ENCODE data around the gene ARVCF. TPM values are rescaled to one million over a fixed set of nuclear protein-coding genes. Genes with fewer than 3 reads are reported as not detected.

ARVCF gene
- total RNA-seq, 2 experiments from 2014 or later = 0.86 to 1.4 TPM

- no peak for DNase-seq
- POLR2A ChIA-PET = interaction anchor here (0.8 kb wide), 1 partner anchor 131 kb away, joined by 4 read pairs; no protein-coding TSS in a partner anchor
- no peaks in the 10 kb centered on the region for H3K9me3 Mint-ChIP-seq (ENCODE audit: insufficient read depth)
- H3K27me3 Mint-ChIP-seq (ENCODE audit: low read depth) = no peaks in the 10 kb centered on the region
- ATAC-seq = no peak
- no peak overlapping the region for H3K4me3 Mint-ChIP-seq
- peaks cover 5% of the 10 kb centered on the region for H3K36me3 Mint-ChIP-seq (ENCODE audit: low read depth)
- no peak overlapping the region for H3K27ac Mint-ChIP-seq
- CTCF ChIA-PET = no interaction called here
- H3K4me1 Mint-ChIP-seq (ENCODE audit: low read depth) = peaks cover 14% of the 10 kb centered on the region
Observed at GRCh38 chr22:19961201-19961580, 55.4 kb downstream of the ARVCF start.

DNA sequence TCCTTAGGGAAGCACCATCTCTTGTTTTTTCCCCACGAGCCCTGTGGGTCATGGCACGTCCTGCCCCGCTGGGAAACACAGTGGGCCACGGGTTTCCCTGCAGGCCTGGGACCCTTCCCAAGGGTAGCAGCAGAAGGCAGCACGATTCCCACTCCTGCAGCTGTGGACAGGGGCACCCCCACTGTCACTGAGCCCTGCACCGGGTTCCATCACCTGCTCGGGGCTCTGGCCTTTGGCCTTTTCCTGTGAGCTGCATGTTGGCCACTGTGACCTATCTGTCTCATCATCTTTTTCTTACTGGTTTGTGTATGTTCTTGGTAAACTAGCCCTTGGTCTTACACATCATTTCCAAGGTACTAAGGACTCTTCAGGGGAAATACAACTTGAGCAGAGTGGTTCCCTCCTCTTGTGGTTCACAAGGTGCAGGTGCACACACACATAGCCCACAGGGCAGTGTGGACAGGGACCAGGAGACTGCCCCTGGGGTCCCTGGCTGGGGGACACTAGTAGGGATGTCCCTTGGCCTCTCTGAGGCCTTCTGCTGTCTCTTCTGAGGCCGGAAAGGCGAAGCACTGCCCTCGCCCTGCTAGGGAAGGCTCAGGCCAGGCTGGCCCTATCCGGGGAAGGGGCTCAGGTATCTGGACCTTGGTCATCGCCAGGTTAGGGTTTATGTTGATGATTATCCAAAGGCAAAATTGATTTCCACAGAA is 56.0 kb downstream of the ARVCF start:
- H3K4me3 Mint-ChIP-seq = no peak overlapping the region
- DNase-seq (no peak), ATAC-seq (no peak)
- no peak overlapping the region for H3K27ac Mint-ChIP-seq
- peaks cover 7% of the 10 kb centered on the region for H3K36me3 Mint-ChIP-seq (ENCODE audit: low read depth)
- no peaks in the 10 kb centered on the region for H3K9me3 Mint-ChIP-seq (ENCODE audit: insufficient read depth)
- ChIA-PET CTCF (no interaction called here), POLR2A (interaction anchor here (0.8 kb wide), 1 partner anchor 132 kb away, joined by 4 read pairs; no protein-coding TSS in a partner anchor)
- H3K4me1 Mint-ChIP-seq (ENCODE audit: low read depth) = peaks cover 17% of the 10 kb centered on the region
- no peaks in the 10 kb centered on the region for H3K27me3 Mint-ChIP-seq (ENCODE audit: low read depth)

DNA sequence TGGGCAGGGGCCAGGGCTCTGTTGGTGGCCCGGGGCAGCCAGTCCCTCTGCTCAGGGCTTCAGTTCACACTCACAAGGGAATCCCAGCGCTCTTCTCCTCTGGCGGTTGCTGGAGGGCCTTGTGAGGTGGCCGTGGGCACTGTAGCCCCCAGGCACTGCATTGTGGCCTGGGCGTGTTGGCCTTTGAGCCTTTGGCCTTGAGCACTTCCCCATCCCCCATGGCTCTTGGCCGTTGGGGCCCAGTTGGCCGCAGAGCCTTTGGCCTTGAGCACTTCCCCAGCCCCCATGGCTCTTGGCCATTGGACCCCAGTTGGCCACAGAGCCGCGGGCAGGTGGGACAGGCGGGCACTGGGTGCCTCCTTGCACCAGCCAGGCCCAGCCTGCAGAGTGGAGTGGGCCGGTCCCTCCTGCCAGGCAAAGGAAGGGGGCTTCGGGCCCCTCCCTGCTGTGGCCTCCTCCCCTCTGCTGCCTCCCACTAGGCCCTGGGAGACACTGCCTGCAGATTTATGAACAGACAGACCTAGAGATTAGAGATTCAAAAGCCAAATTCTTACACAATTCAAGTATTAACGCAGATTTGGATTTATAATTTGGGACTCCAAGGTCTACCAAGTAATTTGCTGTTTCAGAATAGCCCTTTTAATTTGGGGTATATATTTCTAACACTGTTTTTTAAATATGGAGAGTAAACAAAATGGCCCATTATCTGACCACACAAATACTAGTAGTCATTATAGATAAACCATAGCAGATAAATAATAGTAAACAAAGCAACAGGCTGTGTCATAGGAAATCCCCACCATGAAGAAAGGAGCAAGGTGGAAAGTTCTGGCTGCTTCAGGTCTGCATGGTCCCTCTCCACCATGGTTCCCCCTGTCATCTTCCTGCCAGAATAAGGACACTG is 56.8 kb downstream of the ARVCF start:
- ChIA-PET CTCF (interaction anchor here (1.3 kb wide), 1 partner anchor 230 kb away, joined by 3 read pairs; no protein-coding TSS in a partner anchor), POLR2A (interaction anchor here (0.8 kb wide), 1 partner anchor 133 kb away, joined by 4 read pairs; no protein-coding TSS in a partner anchor)
- peaks cover 9% of the 10 kb centered on the region for H3K36me3 Mint-ChIP-seq (ENCODE audit: low read depth)
- peaks cover 25% of the 10 kb centered on the region for H3K4me1 Mint-ChIP-seq (ENCODE audit: low read depth)
- no peak for DNase-seq
- H3K4me3 Mint-ChIP-seq = no peak overlapping the region
- H3K9me3 Mint-ChIP-seq (ENCODE audit: insufficient read depth) = no peaks in the 10 kb centered on the region
- ATAC-seq = no peak
- no peak overlapping the region for H3K27ac Mint-ChIP-seq
- H3K27me3 Mint-ChIP-seq (ENCODE audit: low read depth) = no peaks in the 10 kb centered on the region

DNA sequence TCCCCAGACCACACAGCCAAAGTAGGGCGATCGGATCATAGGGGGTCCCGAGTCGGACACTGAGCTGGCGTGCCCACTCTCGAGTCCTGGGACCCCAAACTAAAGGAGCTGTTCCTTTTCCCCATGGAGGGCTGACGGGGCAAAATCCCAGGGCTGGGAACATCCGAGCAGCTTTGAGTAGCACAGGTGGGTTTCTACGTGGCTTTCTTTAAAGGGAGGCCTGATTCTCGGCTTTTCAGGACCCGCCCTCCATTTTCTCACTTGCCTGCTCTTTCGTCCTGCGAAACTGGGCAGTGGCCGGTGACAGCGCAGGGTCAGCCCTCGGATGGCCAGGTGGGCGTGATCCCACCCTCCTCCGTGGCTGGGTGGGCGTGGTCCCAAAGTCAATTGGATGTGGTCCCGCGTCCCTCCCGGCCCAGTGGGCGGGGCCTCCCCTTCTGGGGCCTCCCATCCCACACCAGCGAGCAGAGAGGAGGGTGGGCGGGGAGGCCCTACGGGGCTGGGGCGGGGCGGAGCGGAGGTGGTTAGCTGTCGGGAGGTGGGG is 57.5 kb downstream of the ARVCF start:
- CTCF ChIA-PET = interaction anchor here (1.3 kb wide), 1 partner anchor 229 kb away, joined by 3 read pairs; no protein-coding TSS in a partner anchor
- no peak for ATAC-seq
- no peaks in the 10 kb centered on the region for H3K27me3 Mint-ChIP-seq (ENCODE audit: low read depth)

GRCh38 chr22:19958083-19959042 is 58.3 kb downstream of the ARVCF start:
- ChIA-PET POLR2A (no interaction called here), CTCF (interaction anchor here (1.3 to 1.8 kb wide), 2 partner anchors 10 to 228 kb away, joined by 3 to 6 read pairs; no protein-coding TSS in a partner anchor)
- Mint-ChIP-seq H3K4me1 (ENCODE audit: low read depth) (peaks cover 39% of the 10 kb centered on the region), H3K27ac (no peak overlapping the region), H3K9me3 (ENCODE audit: insufficient read depth) (no peaks in the 10 kb centered on the region), H3K4me3 (no peak overlapping the region), H3K36me3 (ENCODE audit: low read depth) (peaks cover 6% of the 10 kb centered on the region), H3K27me3 (ENCODE audit: low read depth) (no peaks in the 10 kb centered on the region)
- DNase-seq (no peak), ATAC-seq (no peak)

More for the DNA sequence above, 57.5 kb downstream of the ARVCF start:
- POLR2A ChIA-PET = no interaction called here
- Mint-ChIP-seq H3K27ac (no peak overlapping the region), H3K4me3 (no peak overlapping the region), H3K9me3 (ENCODE audit: insufficient read depth) (no peaks in the 10 kb centered on the region), H3K36me3 (ENCODE audit: low read depth) (peaks cover 8% of the 10 kb centered on the region), H3K4me1 (ENCODE audit: low read depth) (peaks cover 32% of the 10 kb centered on the region)
- no peak for DNase-seq

DNA sequence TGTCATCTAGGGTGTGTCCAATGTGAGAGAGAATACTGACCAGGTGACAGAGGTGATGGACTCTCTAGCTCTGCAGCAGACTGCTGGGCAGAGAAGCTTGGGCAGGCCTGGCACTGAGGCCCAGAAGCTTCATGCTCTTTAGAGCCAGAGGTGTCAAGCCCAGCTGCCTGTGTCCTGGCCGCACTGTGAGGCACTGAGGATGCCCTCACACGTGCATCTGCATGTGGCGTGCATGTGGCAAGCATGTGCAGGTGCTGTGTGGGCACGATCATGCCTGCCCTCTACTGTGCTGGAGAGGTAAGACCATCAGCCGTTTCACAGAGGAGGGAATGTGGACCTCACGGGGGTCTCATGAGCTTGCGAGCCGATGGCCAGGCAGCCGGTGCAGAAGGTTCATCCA is 59.2 kb downstream of the ARVCF start:
- no peaks in the 10 kb centered on the region for H3K27me3 Mint-ChIP-seq (ENCODE audit: low read depth)
- POLR2A ChIA-PET = no interaction called here
- CTCF ChIA-PET = interaction anchor here (1.8 kb wide), 1 partner anchor 9 kb away, joined by 6 read pairs; no protein-coding TSS in a partner anchor
- H3K4me1 Mint-ChIP-seq (ENCODE audit: low read depth) = peaks cover 40% of the 10 kb centered on the region
- H3K9me3 Mint-ChIP-seq (ENCODE audit: insufficient read depth) = no peaks in the 10 kb centered on the region
- ATAC-seq = no peak
- no peak overlapping the region for H3K27ac Mint-ChIP-seq
- no peak overlapping the region for H3K4me3 Mint-ChIP-seq
- H3K36me3 Mint-ChIP-seq (ENCODE audit: low read depth) = peaks cover 6% of the 10 kb centered on the region
- DNase-seq = no peak

- ATAC-seq (peak; percentile 74), DNase-seq (peak; percentile 63)
- no peaks in the 10 kb centered on the region for H3K9me3 Mint-ChIP-seq (ENCODE audit: insufficient read depth)
- ChIA-PET POLR2A (interaction anchor here (1.8 kb wide), 1 partner anchor 14 kb away, joined by 10 read pairs; the partner anchor contains the start of genes COMT and TXNRD2), CTCF (interaction anchor here (1.0 to 2.5 kb wide), 6 partner anchors 13 to 232 kb away, joined by 3 to 25 read pairs (median 4); partner anchors contain the start of genes COMT, GP1BB and TXNRD2)
- no peaks in the 10 kb centered on the region for H3K27me3 Mint-ChIP-seq (ENCODE audit: low read depth)
- H3K36me3 Mint-ChIP-seq (ENCODE audit: low read depth) = peaks cover 14% of the 10 kb centered on the region
- peak overlapping the region; percentile 63 for H3K4me3 Mint-ChIP-seq
- H3K27ac Mint-ChIP-seq = peak overlapping the region; percentile 98
- H3K4me1 Mint-ChIP-seq (ENCODE audit: low read depth) = peaks cover 35% of the 10 kb centered on the region
Observed at GRCh38 chr22:19955241-19956128, 61.1 kb downstream of the ARVCF start.

DNA sequence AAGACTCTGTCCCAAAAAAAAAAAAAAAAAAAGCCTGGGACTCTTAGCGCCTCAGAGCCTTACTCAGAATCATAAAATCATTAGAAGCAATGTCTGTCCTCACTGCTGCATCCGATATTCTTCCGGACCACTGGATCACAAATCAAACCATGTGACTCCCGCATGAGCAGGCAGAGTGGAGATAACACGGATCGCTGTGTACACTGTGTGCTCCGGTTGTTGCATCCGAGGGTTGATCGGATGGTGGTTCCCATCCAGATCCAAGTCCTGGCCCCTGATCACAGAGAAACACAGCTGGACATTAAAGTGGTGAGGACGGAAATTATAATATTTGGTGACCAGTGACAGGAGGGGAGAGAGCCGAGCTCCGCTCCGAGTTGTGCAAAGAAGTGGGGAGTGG is 65.3 kb downstream of the ARVCF start:
- ChIA-PET CTCF (no interaction called here), POLR2A (no interaction called here)
- H3K4me1 Mint-ChIP-seq (ENCODE audit: low read depth) = peaks cover 39% of the 10 kb centered on the region
- H3K9me3 Mint-ChIP-seq (ENCODE audit: insufficient read depth) = no peaks in the 10 kb centered on the region
- no peak for DNase-seq
- H3K4me3 Mint-ChIP-seq = no peak overlapping the region
- H3K27me3 Mint-ChIP-seq (ENCODE audit: low read depth) = no peaks in the 10 kb centered on the region
- no peak for ATAC-seq
- no peak overlapping the region for H3K27ac Mint-ChIP-seq
- H3K36me3 Mint-ChIP-seq (ENCODE audit: low read depth) = peaks cover 18% of the 10 kb centered on the region

DNA sequence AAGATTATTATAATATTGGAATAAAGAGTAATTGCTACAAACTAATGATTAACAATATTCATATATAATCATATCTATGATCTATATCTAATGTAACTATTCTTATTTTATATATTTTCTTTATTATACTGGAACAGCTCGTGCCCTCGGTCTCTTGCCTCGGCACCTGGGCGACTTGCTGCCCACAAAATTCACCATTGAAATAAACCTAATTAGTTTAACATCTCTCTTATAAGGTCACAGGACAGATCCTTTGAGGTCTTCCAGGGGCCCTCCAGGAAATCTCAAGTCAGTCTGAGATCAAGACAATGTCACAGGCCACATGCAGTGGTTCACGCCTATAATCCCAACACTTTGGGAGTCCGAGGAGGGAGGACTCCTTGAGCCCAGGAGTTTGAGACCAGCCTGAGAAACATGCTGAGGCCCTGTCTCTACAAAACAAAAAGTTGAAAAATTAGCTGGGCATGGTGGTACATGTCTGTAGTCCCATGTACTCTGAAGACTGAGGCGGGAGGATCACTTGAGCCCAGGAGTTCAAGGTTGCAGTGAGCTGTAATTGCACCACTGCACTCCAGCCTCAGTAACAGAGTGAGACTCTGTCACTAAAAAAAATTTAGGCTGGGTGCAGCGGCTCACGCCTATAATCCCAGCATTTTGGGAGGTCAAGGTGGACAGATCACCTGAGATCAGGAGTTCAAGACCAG is 68.4 kb downstream of the ARVCF start:
- no peak overlapping the region for H3K27ac Mint-ChIP-seq
- CTCF ChIA-PET = interaction anchor here (0.8 to 2.4 kb wide), 10 partner anchors 10 to 251 kb away, joined by 3 to 10 read pairs (median 4); no protein-coding TSS in a partner anchor
- POLR2A ChIA-PET = interaction anchor here (0.7 kb wide), 1 partner anchor 52 kb away, joined by 4 read pairs; no protein-coding TSS in a partner anchor

More for the DNA sequence above, 68.4 kb downstream of the ARVCF start:
- H3K36me3 Mint-ChIP-seq (ENCODE audit: low read depth) = peaks cover 17% of the 10 kb centered on the region
- H3K9me3 Mint-ChIP-seq (ENCODE audit: insufficient read depth) = no peaks in the 10 kb centered on the region
- no peaks in the 10 kb centered on the region for H3K27me3 Mint-ChIP-seq (ENCODE audit: low read depth)
- H3K4me3 Mint-ChIP-seq = no peak overlapping the region
- ATAC-seq (no peak), DNase-seq (no peak)
- H3K4me1 Mint-ChIP-seq (ENCODE audit: low read depth) = peaks cover 31% of the 10 kb centered on the region

All from activated CD8-positive, alpha-beta T cell treated with anti-CD3 and anti-CD28 coated beads, Interleukin-2, amount 10 ng/mL, durations not matched to agents 7 days and 5 days (primary cell).